Measurements from ENCODE around the gene PBX1. TPM values are rescaled to one million over a fixed set of nuclear protein-coding genes. Genes with fewer than 3 reads are reported as not detected.

Gene PBX1
- total and polyA plus RNA-seq, 2 of the 4 experiments (the other 2 are of a cell fraction), result 13.9 to 17.9 TPM

GRCh38 chr1:164712131-164713036 lies 153.4 kb downstream of the PBX1 start:
- H3K79me1 ChIP-seq (ENCODE audit: low read depth in 1 of 2, low read length in 2 of 2), result peaks cover 9 to 20% of the 10 kb centered on the region in 2 experiments; a peak in 2 of 4 replicates
- WGBS, 2 experiments (ENCODE audit: extremely low coverage in 2 of 2, insufficient read length in 1 of 2), result 66% methylated on average over 13 of the region's 25 CpGs; no CpG with 5 or more reads in 1 of the 2 experiments
- peak overlapping the region; percentile 61 for H2AK5ac ChIP-seq (ENCODE audit: low read depth, low read length)
- H3K9me3 ChIP-seq (ENCODE audit: control insufficient read depth, insufficient read depth, low read length), result no peaks in the 10 kb centered on the region
- H4K20me1 ChIP-seq (ENCODE audit: insufficient read depth, low read length), result 0 out of 2 replicates have a peak, but pooled peaks cover 5% of the 10 kb centered on the region
- no peak overlapping the region for H2AK9ac ChIP-seq (replicated peaks; ENCODE audit: low read depth, low read length, poor library complexity)
- H2BK15ac ChIP-seq (ENCODE audit: low read depth, low read length), result peak overlapping the region; percentile 90; the same call in 1 of the 3 replicates
- no peak overlapping the region for H3K9ac ChIP-seq (ENCODE audit: low read depth, low read length)
- no peak overlapping the region for H3K4me3 ChIP-seq (ENCODE audit: insufficient read depth, low read depth, low read length)
- no TSS peak for BruUV-seq (replicated peaks)
- H3K27ac ChIP-seq (ENCODE audit: insufficient read depth, low read length), result no peak overlapping the region
- H3K18ac ChIP-seq (ENCODE audit: low read depth, low read length), result peak overlapping the region; percentile 33; the same call in 1 of the 2 replicates
- H3K27me3 ChIP-seq (ENCODE audit: control insufficient read depth, insufficient read depth, low read length), result no peaks in the 10 kb centered on the region
- H4K91ac ChIP-seq (ENCODE audit: insufficient read depth, low read depth, low read length), result 0 out of 2 replicates have a peak overlapping the region, but pooled peaks have one; percentile 5
- peaks cover 24% of the 10 kb centered on the region for H3K4me1 ChIP-seq (ENCODE audit: control insufficient read depth, insufficient read depth, low read length)
- H4K8ac ChIP-seq (ENCODE audit: low read depth in 2 of 2, low read length in 2 of 2), result peak overlapping the region; percentile 0 to 69; a peak in 2 of 4 replicates
- POLR2A ChIA-PET (ENCODE audit: unreplicated experiment), result no interaction called here
- H3K36me3 ChIP-seq (ENCODE audit: control insufficient read depth, insufficient read depth, low read length), result no peaks in the 10 kb centered on the region
- DNase-seq, result peak; percentile 27
- H3K23ac ChIP-seq (ENCODE audit: low read depth, low read length), result 0 out of 2 replicates have a peak overlapping the region, but pooled peaks have one; percentile 35
- H4K5ac ChIP-seq (ENCODE audit: low read depth, low read length), result peak overlapping the region; percentile 16; the same call in 1 of the 2 replicates
- CTCF ChIA-PET, result no interaction called here
- 0 out of 2 replicates have a peak overlapping the region, but pooled peaks have one; percentile 18 for H3K14ac ChIP-seq (replicated peaks; ENCODE audit: low read depth, low read length)
- peak overlapping the region; percentile 33 for H2AFZ ChIP-seq (replicated peaks; ENCODE audit: low read length, poor library complexity)
- H2BK20ac ChIP-seq (ENCODE audit: low read depth, low read length), result no peak overlapping the region
- no peak overlapping the region for H3K4me2 ChIP-seq (ENCODE audit: low read depth, low read length)
- no peak overlapping the region for H2BK5ac ChIP-seq (ENCODE audit: low read depth, low read length, poor library complexity, severe bottlenecking)
- no peak overlapping the region for H3K4ac ChIP-seq (ENCODE audit: low read depth, low read length)
- no peak overlapping the region for H3K56ac ChIP-seq (ENCODE audit: extremely low read depth, insufficient read depth, low read length)
- dilution Hi-C loops (cut with HindIII; ENCODE audit: low sequenced_read_pairs, unreplicated experiment), result no loop called here
- peaks cover 16% of the 10 kb centered on the region; the same call in 1 of the 2 replicates for H3K9me1 ChIP-seq (ENCODE audit: insufficient read depth, low read length)
- ATAC-seq (ENCODE audit: low read depth), result no peak
- intact Hi-C loops (cut with micrococcal nuclease), result no loop called here
- H2BK120ac ChIP-seq (ENCODE audit: low read depth, low read length), result 0 out of 2 replicates have a peak overlapping the region, but pooled peaks have one; percentile 9
- in situ Hi-C loops (cut with MboI; ENCODE audit: low sequenced_read_pairs), result no loop called here
- no peak for TF ChIP-seq USF2 (IDR thresholded peaks at IDR 0.05; ENCODE audit: low read depth, low read length)
- no peak for TF ChIP-seq MAFK (IDR thresholded peaks at IDR 0.05; ENCODE audit: low read depth, low read length)
- TF ChIP-seq CHD1 (IDR thresholded peaks at IDR 0.05; ENCODE audit: low read depth, low read length), result no peak
- TF ChIP-seq RCOR1 (IDR thresholded peaks at IDR 0.05; ENCODE audit: insufficient replicate concordance, low read length), result no peak
- no peak for TF ChIP-seq BHLHE40 (IDR thresholded peaks at IDR 0.05; ENCODE audit: low read depth, low read length)
- TF ChIP-seq FOS (IDR thresholded peaks at IDR 0.05; ENCODE audit: low read depth, low read length), result no peak
- TF ChIP-seq MAZ (IDR thresholded peaks at IDR 0.05; ENCODE audit: borderline replicate concordance, low read depth, low read length), result no peak
- TF ChIP-seq POLR2A (IDR thresholded peaks at IDR 0.05; ENCODE audit: low read depth, low read length), result no peak
- TF ChIP-seq SMC3 (IDR thresholded peaks at IDR 0.05; ENCODE audit: low read depth, low read length), result no peak
- TF ChIP-seq, protein P1, sequence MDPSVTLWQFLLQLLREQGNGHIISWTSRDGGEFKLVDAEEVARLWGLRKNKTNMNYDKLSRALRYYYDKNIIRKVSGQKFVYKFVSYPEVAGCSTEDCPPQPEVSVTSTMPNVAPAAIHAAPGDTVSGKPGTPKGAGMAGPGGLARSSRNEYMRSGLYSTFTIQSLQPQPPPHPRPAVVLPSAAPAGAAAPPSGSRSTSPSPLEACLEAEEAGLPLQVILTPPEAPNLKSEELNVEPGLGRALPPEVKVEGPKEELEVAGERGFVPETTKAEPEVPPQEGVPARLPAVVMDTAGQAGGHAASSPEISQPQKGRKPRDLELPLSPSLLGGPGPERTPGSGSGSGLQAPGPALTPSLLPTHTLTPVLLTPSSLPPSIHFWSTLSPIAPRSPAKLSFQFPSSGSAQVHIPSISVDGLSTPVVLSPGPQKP (IDR thresholded peaks at IDR 0.05; ENCODE audit: borderline replicate concordance, low read depth, low read length), result no peak
- TF ChIP-seq MXI1 (IDR thresholded peaks at IDR 0.05; ENCODE audit: borderline replicate concordance, low read depth, low read length), result no peak
- no peak for TF ChIP-seq CEBPB (IDR thresholded peaks at IDR 0.05; ENCODE audit: low read depth, low read length)
- TF ChIP-seq NFE2L2 (IDR thresholded peaks at IDR 0.05; ENCODE audit: low read depth, low read length), result no peak
